Colonic mucosa (tissue), 4 donors: ENCODE data around the gene SAE1. TPM values are rescaled to one million over a fixed set of nuclear protein-coding genes. Genes with fewer than 3 reads are reported as not detected.
A peak's percentile ranks its signal among the peaks of the same experiment; 100 is the strongest.

Experiments used
- DNase-seq: peaks from one replicate; pipeline ENCODE4 v3.0.0-alpha.2; 2020
- H3K27ac ChIP-seq: fragments of 200-600 bp; one replicate; pipeline ENCODE4 v1.8.0; 2021
- H3K27me3 ChIP-seq: fragments of 200-600 bp; one replicate; pipeline ENCODE4 v1.8.0; 2021
- H3K36me3 ChIP-seq: fragments of 200-600 bp; one replicate; pipeline ENCODE4 v1.8.0; 2021
- H3K4me1 ChIP-seq: fragments of 200-600 bp; one replicate; pipeline ENCODE4 v1.8.0; 2021; ENCODE audit warnings: mild to moderate bottlenecking
- H3K4me3 ChIP-seq: fragments of 200-600 bp; one replicate; pipeline ENCODE4 v1.8.0; 2021
- H3K9ac ChIP-seq, 2 donors: one replicate each; pipeline ENCODE4 v1.7.0; 2013; ENCODE audit warnings: control low read depth in 2 of 2, low read depth in 2 of 2, low read length in 2 of 2
- H3K9me3 ChIP-seq: fragments of 200-600 bp; one replicate; pipeline ENCODE4 v1.8.0; 2021
- CTCF ChIP-seq: fragments of 200-600 bp; IDR thresholded peaks from one replicate; pipeline ENCODE4 v1.8.0; 2022; ENCODE audit warnings: antibody characterized with exemption, mild to moderate bottlenecking
- intact Hi-C: fragments of 100-400 bp; cut with DNase I; formaldehyde crosslinking; loops from one replicate; pipeline ENCODE4 v1.14.1; 2022
- total RNA-seq, 2 donors: library from RNA; stranded (reverse); fragmentation: NEBNext Ultra II Directional in 1 of 2; extraction: Animal tissue kit (Norgen Biotek cat#: 25700) in 1 of 2; gene quantifications; one replicate each; pipeline ENCODE4 v1.2.1, GENCODE V29; 2021
- donor health status: healthy.
- donor health status: DM: no; HTN: no; CAD: no.
- donor health status: DM: no; HTN: no; CAD: no.

The SAE1 gene
- total RNA-seq, 2 donors from 2014 or later: 64.5 to 92.0 TPM

DNA sequence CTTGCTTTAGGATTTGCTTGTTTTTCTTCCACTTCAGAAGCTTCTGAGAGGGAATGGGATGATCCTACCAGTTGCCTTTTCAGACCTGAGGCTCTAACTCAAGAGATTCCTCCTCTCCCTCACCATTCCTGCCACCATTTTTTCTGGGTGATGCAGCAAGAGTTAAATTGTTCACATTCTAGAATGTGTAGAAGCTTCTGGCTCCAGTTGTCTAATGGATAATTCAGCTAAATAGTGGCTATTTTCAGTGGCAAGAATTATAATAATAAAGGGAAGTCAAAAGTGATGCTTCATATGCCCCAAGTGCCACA, 79.5 kb downstream of the SAE1 start:
- Histone ChIP-seq H3K36me3 (peaks cover 6% of the 10 kb centered on the region), H3K27me3 (no peaks in the 10 kb centered on the region), H3K4me1 (no peaks in the 10 kb centered on the region), H3K27ac (no peak overlapping the region), H3K9ac (no peak overlapping the region), H3K4me3 (no peak overlapping the region), H3K9me3 (no peaks in the 10 kb centered on the region)
- no peak for DNase-seq
- intact Hi-C loops: loop anchor here (1.0 kb wide), 1 partner anchor 34 kb away; no protein-coding TSS in a partner anchor
- TF ChIP-seq CTCF: no peak

DNA sequence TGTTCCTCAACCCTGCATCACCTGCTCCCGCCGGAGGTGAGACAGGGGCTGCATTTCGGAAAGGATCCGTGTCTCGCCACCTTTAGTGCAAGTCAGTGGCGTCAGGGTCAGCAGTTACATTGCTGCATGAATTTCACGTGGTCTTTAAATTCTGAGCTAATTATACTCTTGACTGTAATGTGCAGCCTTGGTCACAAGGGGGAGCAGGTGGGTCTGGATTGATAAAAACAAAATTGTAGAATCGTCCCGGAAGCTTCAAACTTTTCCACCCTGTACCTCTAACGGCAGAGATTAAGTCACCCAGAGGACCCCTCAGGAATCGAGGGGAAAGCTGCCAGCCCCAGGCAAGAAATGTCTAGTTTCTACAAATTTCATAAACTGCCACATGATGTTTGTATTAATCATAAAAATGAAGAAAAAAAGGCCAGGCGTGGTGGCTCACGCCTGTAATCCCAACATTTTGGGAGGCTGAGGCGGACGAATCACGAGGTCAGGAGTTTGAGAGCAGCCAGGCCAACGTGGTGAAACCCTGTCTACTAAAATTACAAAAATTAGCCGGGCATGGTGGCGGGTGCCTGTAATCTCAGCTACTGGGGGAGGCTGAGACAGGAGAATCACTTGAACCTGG, 80.2 kb downstream of the SAE1 start:
- Histone ChIP-seq H3K36me3 (peaks cover 1% of the 10 kb centered on the region), H3K27me3 (no peaks in the 10 kb centered on the region), H3K27ac (peak overlapping the region; percentile 40), H3K4me3 (no peak overlapping the region), H3K9ac (no peak overlapping the region), H3K4me1 (no peaks in the 10 kb centered on the region), H3K9me3 (no peaks in the 10 kb centered on the region)
- DNase-seq: peak; percentile 92
- intact Hi-C loops: loop anchor here (1.0 kb wide), 1 partner anchor 33 kb away; no protein-coding TSS in a partner anchor
- TF ChIP-seq CTCF: peak; percentile 79

DNA sequence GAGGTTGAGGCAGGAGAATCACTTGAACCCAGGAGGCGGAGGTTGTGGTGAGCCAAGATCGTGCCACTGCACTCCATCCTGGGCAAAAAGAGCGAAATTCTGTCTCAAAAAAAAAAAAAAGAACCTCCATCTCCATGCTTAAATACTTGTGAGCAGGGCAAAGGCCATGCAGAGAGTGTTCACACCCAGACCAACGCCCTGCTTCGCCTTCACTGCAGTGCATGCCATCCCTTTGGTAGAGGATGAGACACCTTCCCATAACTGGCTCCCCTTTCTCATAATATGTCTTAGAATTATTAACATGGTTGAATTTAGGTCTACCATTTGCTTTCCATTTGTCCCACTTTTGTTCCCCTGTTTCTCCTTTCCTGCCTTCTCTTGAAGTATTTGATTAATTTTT, 84.9 kb downstream of the SAE1 start:
- intact Hi-C loops: no loop called here
- peak overlapping the region; percentile 25 for H3K27ac ChIP-seq
- no peak for TF ChIP-seq CTCF
- H3K27me3 ChIP-seq: no peaks in the 10 kb centered on the region
- H3K9ac ChIP-seq: no peak overlapping the region
- H3K4me1 ChIP-seq: no peaks in the 10 kb centered on the region
- H3K9me3 ChIP-seq: no peaks in the 10 kb centered on the region
- no peak overlapping the region for H3K4me3 ChIP-seq
- DNase-seq: peak; percentile 77
- no peaks in the 10 kb centered on the region for H3K36me3 ChIP-seq

- no peaks in the 10 kb centered on the region for H3K27me3 ChIP-seq
- no peak overlapping the region for H3K9ac ChIP-seq
- intact Hi-C loops: no loop called here
- DNase-seq: no peak
- no peak overlapping the region for H3K4me3 ChIP-seq
- no peaks in the 10 kb centered on the region for H3K9me3 ChIP-seq
- H3K27ac ChIP-seq: no peak overlapping the region
- H3K4me1 ChIP-seq: no peaks in the 10 kb centered on the region
- H3K36me3 ChIP-seq: no peaks in the 10 kb centered on the region
- TF ChIP-seq CTCF: no peak
These were observed 90.6 kb downstream of the SAE1 start for GRCh38 chr19:47221080-47221841.

DNA sequence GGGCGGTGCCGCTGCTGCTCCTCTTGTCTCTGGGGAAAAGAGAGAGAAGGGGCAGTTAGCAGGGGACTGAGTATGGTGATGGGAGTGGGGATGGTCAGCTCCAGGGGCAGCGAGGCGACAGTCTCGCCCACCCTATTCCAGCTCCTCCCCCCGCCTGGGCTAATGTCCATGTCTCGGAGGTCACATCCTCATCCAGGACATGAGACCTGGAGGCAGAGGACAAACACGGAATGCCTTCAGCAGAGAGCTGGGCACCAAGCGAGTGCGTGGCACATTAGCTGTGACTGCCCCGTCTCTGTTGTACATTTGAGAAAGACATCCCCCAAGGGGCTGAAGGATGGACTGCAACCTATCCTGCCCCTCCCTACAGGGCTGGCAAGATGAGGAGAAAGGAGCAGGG, 91.3 kb downstream of the SAE1 start:
- no peak for DNase-seq
- intact Hi-C loops: no loop called here

More for the DNA sequence above, 91.3 kb downstream of the SAE1 start:
- Histone ChIP-seq H3K4me3 (no peak overlapping the region), H3K27me3 (no peaks in the 10 kb centered on the region), H3K4me1 (peaks cover 4% of the 10 kb centered on the region), H3K9ac (no peak overlapping the region), H3K9me3 (no peaks in the 10 kb centered on the region), H3K36me3 (no peaks in the 10 kb centered on the region), H3K27ac (no peak overlapping the region)
- no peak for TF ChIP-seq CTCF
